Neuron (in vitro differentiated cells): ENCODE results near the gene SOD3.

Source experiments
- H2AFZ ChIP-seq: one replicate; pipeline ENCODE4 v1.6.1; 2013; ENCODE audit warnings: low read depth, mild to moderate bottlenecking, inconsistent platforms, low read length, moderate library complexity
- H3K27me3 ChIP-seq: one replicate; pipeline ENCODE4 v1.6.1; 2013; ENCODE audit warnings: low read length; ENCODE audit not compliant: insufficient read depth
- H3K36me3 ChIP-seq: one replicate; pipeline ENCODE4 v1.6.1; 2013; ENCODE audit warnings: low read length; ENCODE audit not compliant: insufficient read depth
- H3K4me1 ChIP-seq: one replicate; pipeline ENCODE4 v1.6.1; 2013; ENCODE audit warnings: low read length; ENCODE audit not compliant: insufficient read depth
- H3K4me3 ChIP-seq: 2 replicates; pipeline ENCODE4 v1.5.1; 2013; ENCODE audit warnings: mild to moderate bottlenecking, low read length, moderate library complexity
- H3K9me3 ChIP-seq: one replicate; pipeline ENCODE4 v1.6.1; 2013; ENCODE audit warnings: low read length

SOD3 gene

GRCh38 chr4:24794916-24795665 is at the start of gene SOD3:
Gene SOD3, plus strand, starts transcription at chr4:24795573. Its CDS starts 3,949 bp downstream, at chr4:24799522.
- H3K36me3 ChIP-seq: no peaks in the 10 kb centered on the region
- H2AFZ ChIP-seq: peak within 1 kb of the TSS; percentile 50
- H3K4me1 ChIP-seq: peaks cover 11% of the 10 kb centered on the region
- peak within 1 kb of the TSS; percentile 7 for H3K4me3 ChIP-seq
- H3K9me3 ChIP-seq: peaks cover 2% of the 10 kb centered on the region
- peaks cover 3% of the 10 kb centered on the region for H3K27me3 ChIP-seq

- H3K4me3 ChIP-seq: no peak overlapping the region
- no peak overlapping the region for H2AFZ ChIP-seq
- no peaks in the 10 kb centered on the region for H3K36me3 ChIP-seq
- no peaks in the 10 kb centered on the region for H3K27me3 ChIP-seq
- no peaks in the 10 kb centered on the region for H3K4me1 ChIP-seq
- H3K9me3 ChIP-seq: no peaks in the 10 kb centered on the region
These were observed 48.0 kb upstream of the SOD3 start for GRCh38 chr4:24747234-24747975.

GRCh38 chr4:24748023-24748422 is 47.4 kb upstream of the SOD3 start:
- no peaks in the 10 kb centered on the region for H3K27me3 ChIP-seq
- no peak overlapping the region for H3K4me3 ChIP-seq
- no peaks in the 10 kb centered on the region for H3K36me3 ChIP-seq
- no peaks in the 10 kb centered on the region for H3K9me3 ChIP-seq
- H2AFZ ChIP-seq: no peak overlapping the region
- no peaks in the 10 kb centered on the region for H3K4me1 ChIP-seq

- Histone ChIP-seq H3K4me3 (no peak overlapping the region), H3K9me3 (no peaks in the 10 kb centered on the region), H2AFZ (no peak overlapping the region), H3K27me3 (no peaks in the 10 kb centered on the region), H3K4me1 (no peaks in the 10 kb centered on the region), H3K36me3 (no peaks in the 10 kb centered on the region)
These were observed 46.5 kb upstream of the SOD3 start for GRCh38 chr4:24748758-24749350.

- Histone ChIP-seq H3K4me1 (no peaks in the 10 kb centered on the region), H2AFZ (no peak overlapping the region), H3K4me3 (no peak overlapping the region), H3K36me3 (no peaks in the 10 kb centered on the region), H3K27me3 (no peaks in the 10 kb centered on the region), H3K9me3 (no peaks in the 10 kb centered on the region)
These were observed 45.3 kb upstream of the SOD3 start for GRCh38 chr4:24750106-24750505.

GRCh38 chr4:24751926-24752539 is 43.3 kb upstream of the SOD3 start:
- no peaks in the 10 kb centered on the region for H3K9me3 ChIP-seq
- no peak overlapping the region for H2AFZ ChIP-seq
- no peaks in the 10 kb centered on the region for H3K4me1 ChIP-seq

GRCh38 chr4:24753519-24753918 is 41.9 kb upstream of the SOD3 start:
- no peak overlapping the region for H2AFZ ChIP-seq
- no peak overlapping the region for H3K4me3 ChIP-seq
- H3K4me1 ChIP-seq: no peaks in the 10 kb centered on the region
- H3K27me3 ChIP-seq: no peaks in the 10 kb centered on the region
- H3K9me3 ChIP-seq: no peaks in the 10 kb centered on the region
- H3K36me3 ChIP-seq: no peaks in the 10 kb centered on the region

More at GRCh38 chr4:24751926-24752539, 43.3 kb upstream of the SOD3 start:
- Histone ChIP-seq H3K36me3 (no peaks in the 10 kb centered on the region), H3K4me3 (no peak overlapping the region), H3K27me3 (no peaks in the 10 kb centered on the region)

GRCh38 chr4:24754571-24754970 is 40.8 kb upstream of the SOD3 start:
- Histone ChIP-seq H3K36me3 (no peaks in the 10 kb centered on the region), H3K4me1 (no peaks in the 10 kb centered on the region), H3K4me3 (no peak overlapping the region), H3K27me3 (no peaks in the 10 kb centered on the region), H2AFZ (no peak overlapping the region), H3K9me3 (no peaks in the 10 kb centered on the region)

- H3K36me3 ChIP-seq: no peaks in the 10 kb centered on the region
- H3K4me3 ChIP-seq: no peak overlapping the region
- H3K27me3 ChIP-seq: no peaks in the 10 kb centered on the region
- no peaks in the 10 kb centered on the region for H3K9me3 ChIP-seq
- H3K4me1 ChIP-seq: no peaks in the 10 kb centered on the region
- no peak overlapping the region for H2AFZ ChIP-seq
These were observed 31.6 kb upstream of the SOD3 start for GRCh38 chr4:24763631-24764297.

- no peaks in the 10 kb centered on the region for H3K27me3 ChIP-seq
- H3K9me3 ChIP-seq: no peaks in the 10 kb centered on the region
These were observed 31.0 kb upstream of the SOD3 start for GRCh38 chr4:24764345-24764744.

GRCh38 chr4:24765376-24765988 is 29.9 kb upstream of the SOD3 start:
- H3K9me3 ChIP-seq: no peaks in the 10 kb centered on the region
- H3K27me3 ChIP-seq: no peaks in the 10 kb centered on the region
- no peak overlapping the region for H2AFZ ChIP-seq
- no peaks in the 10 kb centered on the region for H3K36me3 ChIP-seq
- no peaks in the 10 kb centered on the region for H3K4me1 ChIP-seq
- H3K4me3 ChIP-seq: no peak overlapping the region

More at GRCh38 chr4:24764345-24764744, 31.0 kb upstream of the SOD3 start:
- no peaks in the 10 kb centered on the region for H3K4me1 ChIP-seq
- H2AFZ ChIP-seq: no peak overlapping the region
- no peak overlapping the region for H3K4me3 ChIP-seq
- H3K36me3 ChIP-seq: no peaks in the 10 kb centered on the region

- H3K9me3 ChIP-seq: no peaks in the 10 kb centered on the region
- no peaks in the 10 kb centered on the region for H3K4me1 ChIP-seq
These were observed 27.4 kb upstream of the SOD3 start for GRCh38 chr4:24768006-24768405.

More at GRCh38 chr4:24768006-24768405, 27.4 kb upstream of the SOD3 start:
- Histone ChIP-seq H2AFZ (no peak overlapping the region), H3K36me3 (no peaks in the 10 kb centered on the region), H3K4me3 (no peak overlapping the region), H3K27me3 (no peaks in the 10 kb centered on the region)
